K562 (cell line): ENCODE measurements around the gene TPD52L1. TPM values are rescaled to one million over a fixed set of nuclear protein-coding genes. Genes with fewer than 3 reads are reported as not detected.

ENCODE experiments used
- ATAC-seq: fragments of 200-7000 bp; cut with Tn5 transposase; 3 replicates; pipeline ENCODE4 v1.9.1; 2020; ENCODE audit warnings: moderate library complexity
- BruUV-seq: library from RNA; stranded (reverse); fragments of 400-500 nt; replicated peaks from 2 replicates; lab custom pipeline; 2021; lab: Mats Ljungman, UMichigan
- CTCF ChIA-PET: fragments of 300-600 bp; formaldehyde crosslinking; extraction: SDS; loops from one replicate; lab custom pipeline; 2021; ENCODE audit warnings: low intra/inter-chr PET ratio; lab: Yijun Ruan, JAX
- POLR2A ChIA-PET: fragments of 300-600, 350-650 bp; sonication (Branson Sonifier 250); formaldehyde crosslinking; extraction: SDS; loops from one replicate; lab custom pipeline; 2021; ENCODE audit warnings: antibody characterized with exemption, inconsistent platforms; lab: Yijun Ruan, JAX
- DNase-seq, 4 experiments: peaks; one replicate each; pipeline versions ENCODE4 v3.0.0 to v3.0.0-alpha.2; 2011 to 2018; ENCODE audit warnings: low spot score in 3 of 4, mixed read lengths in 3 of 4; ENCODE audit errors: extremely low read depth in 1 of 4
- FAIRE-seq: peaks from 2 replicates; lab custom pipeline; 2011; peaks lifted over from hg19 to GRCh38; lab: Jason Lieb, UNC
- H2AFZ ChIP-seq: 2 replicates; pipeline ENCODE4 v1.6.0; 2011; ENCODE audit warnings: low read depth, low read length, control low read depth, inconsistent platforms
- H3K27ac ChIP-seq: fragments of 200-600 bp; 3 replicates; pipeline ENCODE4 v1.8.0; 2011; ENCODE audit warnings: low read depth, mild to moderate bottlenecking, control low read depth, inconsistent platforms, low read length, moderate library complexity, mixed read lengths; ENCODE audit errors: extremely low read depth
- H3K27me3 ChIP-seq, 2 experiments: fragments of 300-600 bp in 1 of 2; 2 replicates in 1 of 2; 3 replicates in 1 of 2; pipeline versions ENCODE4 v1.6.0 to v1.8.0; 2011; ENCODE audit warnings: inconsistent platforms in 2 of 2, low read length in 2 of 2, mild to moderate bottlenecking in 1 of 2, mixed read lengths in 1 of 2, moderate library complexity in 1 of 2; ENCODE audit not compliant: control insufficient read depth in 2 of 2, insufficient read depth in 2 of 2
- H3K36me3 ChIP-seq: fragments of 300-600 bp; 3 replicates; pipeline ENCODE4 v1.8.0; 2011; ENCODE audit warnings: mild to moderate bottlenecking, low read length, inconsistent platforms; ENCODE audit not compliant: control insufficient read depth, insufficient read depth
- H3K4me1 ChIP-seq, 2 experiments: fragments of 200-600 bp in 1 of 2; replicated peaks in 1 of 2; 2 replicates in 1 of 2; 3 replicates in 1 of 2; pipeline versions ENCODE4 v1.5.1 to v1.8.0; 2011; ENCODE audit warnings: inconsistent platforms in 2 of 2, low read length in 2 of 2, mild to moderate bottlenecking in 1 of 2, mixed read lengths in 1 of 2, moderate library complexity in 1 of 2; ENCODE audit not compliant: control insufficient read depth in 2 of 2, insufficient read depth in 2 of 2
- H3K4me2 ChIP-seq: 2 replicates; pipeline ENCODE4 v1.6.1; 2011; ENCODE audit warnings: low read length, control low read depth, inconsistent platforms, mixed read lengths; ENCODE audit not compliant: insufficient read depth
- H3K4me3 ChIP-seq: fragments of 200-600 bp; sonication (generic), shearing (Covaris generic); 2 replicates; pipeline ENCODE4 v1.5.1; 2016; ENCODE audit warnings: control low read depth, inconsistent platforms
- H3K79me2 ChIP-seq: fragments of 200-600 bp; 3 replicates; pipeline ENCODE4 v1.8.0; 2011; ENCODE audit warnings: low read length, inconsistent platforms; ENCODE audit not compliant: control insufficient read depth, insufficient read depth
- H3K9ac ChIP-seq, 2 experiments: 2 replicates each; pipeline versions ENCODE4 v1.6.0 to v1.6.1; 2011; ENCODE audit warnings: low read depth in 2 of 2, low read length in 2 of 2, control low read depth in 1 of 2, inconsistent platforms in 1 of 2, mild to moderate bottlenecking in 1 of 2, mixed read lengths in 1 of 2; ENCODE audit not compliant: insufficient read depth in 1 of 2
- H3K9me1 ChIP-seq: one replicate; pipeline ENCODE4 v1.6.0; 2011; ENCODE audit warnings: inconsistent platforms, mild to moderate bottlenecking, low read length, moderate library complexity; ENCODE audit not compliant: control insufficient read depth, insufficient read depth
- H3K9me3 ChIP-seq: replicated peaks from 2 replicates; pipeline ENCODE4 v1.5.1; 2011; ENCODE audit warnings: low read depth, low read length, inconsistent platforms; ENCODE audit not compliant: control insufficient read depth, insufficient read depth
- H4K20me1 ChIP-seq: replicated peaks from 2 replicates; pipeline ENCODE4 v1.6.1; 2011; ENCODE audit warnings: low read length, inconsistent platforms, mixed read lengths; ENCODE audit not compliant: control insufficient read depth, insufficient read depth
- BACH1 ChIP-seq: fragments of 200-800 bp; sonication (Bioruptor generic); IDR thresholded peaks from 2 replicates; pipeline ENCODE4 v1.6.1; 2016; ENCODE audit warnings: missing genetic modification characterization, missing compliant biosample characterization
- EP300 ChIP-seq: IDR thresholded peaks from 2 replicates; pipeline ENCODE4 v1.6.1; 2012; ENCODE audit warnings: low read length, improper control_type of control experiment
- HDAC6 ChIP-seq: IDR thresholded peaks from 2 replicates; pipeline ENCODE4 v1.6.1; 2012; ENCODE audit warnings: low read depth, mild to moderate bottlenecking, control low read depth, inconsistent platforms, low read length, moderate library complexity
- HNRNPH1 ChIP-seq: fragments of 200-400 bp; formaldehyde crosslinking; optimal IDR thresholded peaks from 2 replicates; pipeline ENCODE3; 2017; ENCODE audit warnings: low read depth, mild to moderate bottlenecking, low read length, moderate library complexity
- KAT8 ChIP-seq: fragments of 450-650 bp; IDR thresholded peaks from 2 replicates; pipeline ENCODE4 v1.6.1; 2016; ENCODE audit warnings: low read depth, mild to moderate bottlenecking
- NFIX ChIP-seq: fragments of 250-450 bp; sonication (Bioruptor Pico); IDR thresholded peaks from 2 replicates; pipeline ENCODE4 v1.4.0; 2020; ENCODE audit warnings: low read depth, mild to moderate bottlenecking, moderate library complexity
- PHB2 ChIP-seq: fragments of 450-650 bp; IDR thresholded peaks from 2 replicates; pipeline ENCODE4 v1.6.1; 2017; ENCODE audit warnings: low read depth
- SIX5 ChIP-seq, 2 experiments: IDR thresholded peaks; 2 replicates each; pipeline ENCODE4 v1.6.1; 2011; ENCODE audit warnings: low read length in 2 of 2, borderline replicate concordance in 1 of 2, low read depth in 1 of 2, mild to moderate bottlenecking in 1 of 2, moderate library complexity in 1 of 2; ENCODE audit not compliant: insufficient read depth in 1 of 2
- SMARCC2 ChIP-seq: fragments of 450-650 bp; IDR thresholded peaks from 2 replicates; pipeline ENCODE4 v1.6.1; 2017; ENCODE audit warnings: antibody characterized with exemption, moderate library complexity, mild to moderate bottlenecking, low read depth
- SNIP1 ChIP-seq: fragments of 450-650 bp; IDR thresholded peaks from 2 replicates; pipeline ENCODE4 v1.7.1; 2017; ENCODE audit warnings: low read depth, mild to moderate bottlenecking
- TEAD4 ChIP-seq, 2 experiments: sonication (generic) in 1 of 2; formaldehyde crosslinking in 1 of 2; IDR thresholded peaks; 2 replicates each; pipeline versions ENCODE4 v1.6.1 to v1.8.0; 2012 to 2022; ENCODE audit warnings: borderline replicate concordance in 1 of 2, inconsistent platforms in 1 of 2, low read length in 1 of 2, mild to moderate bottlenecking in 1 of 2, missing genetic modification reagents in 1 of 2
- ZKSCAN8 ChIP-seq: fragments of 200-800 bp; sonication (Bioruptor generic); IDR thresholded peaks from 2 replicates; pipeline ENCODE4 v1.6.1; 2016; ENCODE audit warnings: missing genetic modification characterization, missing compliant biosample characterization
- ZNF644 ChIP-seq: fragments of 200-800 bp; sonication (Bioruptor generic); IDR thresholded peaks from 2 replicates; pipeline ENCODE4 v1.6.1; 2016; ENCODE audit warnings: low read depth, missing genetic modification characterization, missing compliant biosample characterization
- ZNF695 ChIP-seq: fragments of 450-650 bp; formaldehyde crosslinking; IDR thresholded peaks from 2 replicates; pipeline ENCODE4 v1.4.0; 2020; ENCODE audit warnings: mild to moderate bottlenecking, moderate library complexity
- ZZZ3 ChIP-seq: fragments of 450-650 bp; IDR thresholded peaks from 2 replicates; pipeline ENCODE4 v1.6.1; 2016; ENCODE audit warnings: antibody characterized with exemption, mild to moderate bottlenecking, moderate library complexity
- WGBS: fragments of 100-300 bp; shearing (Covaris generic); methylation state at CpG from one replicate; pipeline ENCODE4 v1.1.6; 2016; ENCODE audit warnings: low coverage, mixed read lengths; ENCODE audit not compliant: insufficient coverage; ENCODE audit errors: missing lambda C conversion rate; 5-methylcytosine and 5-hydroxymethylcytosine counted together
- in situ Hi-C: fragments of 300-500 bp; cut with MboI; formaldehyde crosslinking; loops from 4 replicates; pipeline ENCODE4 v1.15.0; 2018; ENCODE audit warnings: inconsistent platforms, mixed read lengths
- intact Hi-C: fragments of 100-400 bp; cut with micrococcal nuclease; formaldehyde crosslinking; loops from 2 replicates; pipeline ENCODE4 v1.14.2; 2022
- polyA plus RNA-seq, 8 experiments: library from polyadenylated mRNA; depleted of rRNA in 4 of 8; stranded (reverse) in 5 of 8; unstranded in 3 of 8; fragments of >200 nt; fragmentation: Nextera tagmentation in 2 of 8; fragmentation: Illumina TruSeq in 1 of 8; extraction: Ambion mirVana in 2 of 8; extraction: Trizol in 1 of 8; gene quantifications; 2 replicates each; pipeline versions ENCODE4 v1.2.1 to v1.2.3, GENCODE V29; 2011 to 2014; ENCODE audit warnings: inconsistent platforms in 1 of 8, missing spikeins in 1 of 8
- total RNA-seq, 7 experiments: library from RNA; depleted of rRNA in 6 of 7; stranded (reverse); fragments of >200 nt in 6 of 7; fragmentation: Illumina TruSeq in 2 of 7; extraction: Trizol in 2 of 7; gene quantifications; 2 replicates each; pipeline versions ENCODE4 v1.2.1 to v1.2.3, GENCODE V29; 2011 to 2021; ENCODE audit warnings: low replicate concordance in 1 of 7
- TF ChIP-seq, protein P1 (sequence below): sonication (generic); formaldehyde crosslinking; IDR thresholded peaks from 2 replicates; pipeline ENCODE4 v1.8.0; 2022; ENCODE audit warnings: missing genetic modification reagents, mild to moderate bottlenecking, borderline replicate concordance

The TPD52L1 gene
- total and polyA plus RNA-seq, 9 of the 15 experiments (the other 6 are each of a cell fraction or from before 2014, with no cell fraction given) = 12.9 to 149 (median 75.7) TPM

DNA sequence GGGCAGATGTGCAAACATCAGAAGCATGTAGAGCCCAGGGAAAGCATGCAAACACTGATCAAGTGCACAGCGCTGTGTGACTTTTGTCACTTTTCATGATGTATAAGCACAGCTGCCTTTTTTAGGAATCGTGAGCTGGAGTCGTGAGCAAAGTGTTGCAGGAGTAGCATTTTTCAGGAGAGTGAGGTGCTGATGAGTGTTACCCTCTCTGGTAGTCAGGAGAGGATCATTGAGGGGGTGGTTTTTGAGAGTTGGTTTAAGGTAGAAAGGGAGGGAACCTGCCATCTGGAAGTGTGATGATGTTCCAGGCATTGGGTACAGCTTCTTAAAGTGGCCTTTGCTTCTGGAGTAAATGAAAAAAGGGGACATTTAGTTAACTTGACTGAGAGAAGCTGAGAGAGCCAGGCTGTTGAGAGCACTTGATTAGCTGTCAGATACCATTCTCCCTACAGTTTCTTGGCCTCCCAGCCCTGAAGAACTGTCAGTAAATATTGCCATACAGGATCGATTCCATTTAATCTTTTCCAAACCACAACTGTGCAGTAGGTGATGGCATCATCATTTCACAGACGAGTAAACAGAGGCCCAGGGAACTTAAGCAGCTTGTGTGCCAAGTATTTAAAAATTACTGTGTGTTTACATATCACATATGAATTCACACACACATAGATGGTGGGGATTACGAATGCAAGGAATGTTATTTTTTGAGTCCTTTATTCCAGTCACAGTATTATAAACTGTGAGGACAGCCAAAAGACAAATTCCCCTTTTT is 28.9 kb downstream of the TPD52L1 start:
- CTCF ChIA-PET = no interaction called here
- H3K4me2 ChIP-seq = no peak overlapping the region
- 69% methylated on average over 6 of the region's 6 CpGs for WGBS
- in situ Hi-C loops = no loop called here
- H4K20me1 ChIP-seq = no peaks in the 10 kb centered on the region
- no peaks in the 10 kb centered on the region for H3K4me1 ChIP-seq
- DNase-seq = no peak
- no TSS peak for BruUV-seq
- no peaks in the 10 kb centered on the region for H3K79me2 ChIP-seq
- no peaks in the 10 kb centered on the region for H3K36me3 ChIP-seq
- POLR2A ChIA-PET = interaction anchor here (1.0 to 2.0 kb wide), 2 partner anchors 14 to 17 kb away, joined by 3 to 4 read pairs; no protein-coding TSS in a partner anchor
- intact Hi-C loops = no loop called here
- H3K4me3 ChIP-seq = no peak overlapping the region
- no peak overlapping the region for H3K27ac ChIP-seq
- H3K9me1 ChIP-seq = no peaks in the 10 kb centered on the region
- TF ChIP-seq ZNF695 = no peak
- TF ChIP-seq SMARCC2 = no peak
- no peak for TF ChIP-seq ZKSCAN8 (CRISPR knock-in tag)
- TF ChIP-seq NFIX (CRISPR knock-in tag) = no peak
- no peak for TF ChIP-seq EP300
- no peak for TF ChIP-seq KAT8
- TF ChIP-seq HDAC6 = no peak
- no peak for TF ChIP-seq PHB2
- TF ChIP-seq ZNF644 (tag) = no peak
- no peak for TF ChIP-seq BACH1 (tag)
- TF ChIP-seq TEAD4 (IDR thresholded peaks at IDR 0.05; ENCODE audit: low read length) = no peak
- TF ChIP-seq TEAD4 (CRISPR knock-in tag; IDR thresholded peaks at IDR 0.05; ENCODE audit: borderline replicate concordance) = no peak
- no peak for TF ChIP-seq SIX5 (IDR thresholded peaks at IDR 0.05; ENCODE audit: borderline replicate concordance in 1 of 2, insufficient read depth in 1 of 2, low read depth in 1 of 2, low read length in 2 of 2)
- no peak for TF ChIP-seq HNRNPH1
- TF ChIP-seq, protein P1, sequence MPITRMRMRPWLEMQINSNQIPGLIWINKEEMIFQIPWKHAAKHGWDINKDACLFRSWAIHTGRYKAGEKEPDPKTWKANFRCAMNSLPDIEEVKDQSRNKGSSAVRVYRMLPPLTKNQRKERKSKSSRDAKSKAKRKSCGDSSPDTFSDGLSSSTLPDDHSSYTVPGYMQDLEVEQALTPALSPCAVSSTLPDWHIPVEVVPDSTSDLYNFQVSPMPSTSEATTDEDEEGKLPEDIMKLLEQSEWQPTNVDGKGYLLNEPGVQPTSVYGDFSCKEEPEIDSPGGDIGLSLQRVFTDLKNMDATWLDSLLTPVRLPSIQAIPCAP (CRISPR knock-in tag) = no peak
- TF ChIP-seq ZZZ3 = no peak
- no peak for TF ChIP-seq SNIP1
- no peak overlapping the region for H2AFZ ChIP-seq
- no peaks in the 10 kb centered on the region for H3K9me3 ChIP-seq
- FAIRE-seq = no peak
- no peak for ATAC-seq
- H3K27me3 ChIP-seq = no peaks in the 10 kb centered on the region
- no peak overlapping the region for H3K9ac ChIP-seq
